Smooth muscle cell of the brain vasculature (primary cell): ENCODE data around the gene FOXO3.

Experiments
- DNase-seq: peaks from one replicate; pipeline ENCODE4 v3.0.0-alpha.2; 2012; ENCODE audit warnings: low read depth, low spot score

FOXO3 gene

GRCh38 chr6:108574457-108575141 lies 13.9 kb downstream of the FOXO3 start:
- no peak for DNase-seq

- DNase-seq: no peak
These were observed 15.3 kb downstream of the FOXO3 start for GRCh38 chr6:108575905-108576494.

DNA sequence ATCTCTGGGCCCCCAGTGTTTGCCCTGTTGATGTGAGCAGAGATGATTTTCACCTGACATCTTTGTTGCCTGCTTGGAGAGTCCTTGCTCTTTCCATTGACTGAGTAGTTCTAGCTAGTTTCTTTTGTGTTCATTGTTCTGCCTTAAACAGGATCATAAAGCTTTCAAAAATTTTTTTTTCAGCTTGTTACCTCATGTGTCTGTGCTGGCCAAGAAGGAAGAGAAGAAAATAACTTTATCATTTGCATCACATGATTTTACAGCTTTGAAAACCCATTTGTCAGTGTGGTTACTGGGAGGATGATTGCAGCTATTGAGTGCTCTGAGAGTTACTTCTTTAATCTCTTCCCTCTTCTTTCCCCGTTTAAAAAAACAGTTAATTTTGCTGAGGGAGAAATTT lies 16.0 kb downstream of the FOXO3 start:
- DNase-seq: no peak

- DNase-seq: no peak
These were observed 17.4 kb downstream of the FOXO3 start for GRCh38 chr6:108578166-108578565.

DNA sequence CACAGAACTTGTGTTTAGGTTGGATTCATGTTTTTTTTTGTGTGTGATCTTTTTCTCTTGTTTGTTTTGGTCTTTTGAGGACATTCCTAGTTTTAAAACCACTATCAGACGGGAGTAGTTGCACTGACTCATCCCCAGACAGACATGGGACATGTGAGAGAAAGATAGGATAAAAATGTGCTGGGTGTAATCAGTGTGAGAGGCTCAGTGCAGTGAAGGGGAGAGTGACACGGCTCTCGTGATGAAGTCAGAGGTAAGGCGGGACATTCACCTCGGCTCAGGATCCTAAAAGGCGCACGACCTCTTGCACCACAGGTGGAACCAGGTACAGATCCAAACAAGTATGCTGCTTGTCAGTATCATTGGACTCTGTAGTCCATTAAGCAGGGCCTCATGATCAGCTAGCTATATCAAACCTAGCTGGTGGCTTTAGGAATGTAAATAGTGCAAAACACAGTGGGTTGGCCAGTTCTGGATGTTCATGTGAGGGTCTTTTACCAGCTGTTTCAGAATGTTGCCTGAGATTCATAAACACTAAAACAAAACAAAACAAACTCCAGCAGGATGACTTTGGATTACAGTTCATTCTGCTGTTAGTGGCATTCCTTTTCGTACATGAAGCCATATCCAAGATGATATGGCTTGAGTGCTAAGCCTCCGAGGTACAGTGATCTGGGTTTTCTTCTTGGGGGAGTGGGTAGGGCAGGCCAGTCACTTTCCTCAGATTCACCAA lies 18.0 kb downstream of the FOXO3 start:
- DNase-seq: no peak

DNA sequence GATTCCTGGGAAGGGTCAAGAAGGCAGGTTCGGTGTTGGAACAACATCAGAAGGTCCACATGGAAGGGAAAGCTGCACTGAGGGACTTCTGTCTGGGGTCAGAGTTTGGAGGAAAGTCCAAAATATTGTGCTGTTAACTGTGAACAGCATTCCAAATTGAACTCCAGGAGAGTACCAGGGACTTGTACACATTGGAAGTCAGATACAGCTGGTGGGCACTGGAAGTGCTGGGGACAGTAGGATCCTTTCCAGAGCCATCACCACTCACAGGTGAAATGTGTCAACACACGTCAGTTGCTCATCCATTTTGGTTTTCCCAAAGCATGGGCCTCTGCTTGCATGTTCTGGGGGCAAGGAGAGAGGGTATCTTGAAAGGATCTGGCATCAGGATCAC lies 18.6 kb downstream of the FOXO3 start:
- no peak for DNase-seq

GRCh38 chr6:108580646-108581045 lies 19.9 kb downstream of the FOXO3 start:
- DNase-seq: no peak

- no peak for DNase-seq
These were observed 20.7 kb downstream of the FOXO3 start for GRCh38 chr6:108581237-108581931.

DNA sequence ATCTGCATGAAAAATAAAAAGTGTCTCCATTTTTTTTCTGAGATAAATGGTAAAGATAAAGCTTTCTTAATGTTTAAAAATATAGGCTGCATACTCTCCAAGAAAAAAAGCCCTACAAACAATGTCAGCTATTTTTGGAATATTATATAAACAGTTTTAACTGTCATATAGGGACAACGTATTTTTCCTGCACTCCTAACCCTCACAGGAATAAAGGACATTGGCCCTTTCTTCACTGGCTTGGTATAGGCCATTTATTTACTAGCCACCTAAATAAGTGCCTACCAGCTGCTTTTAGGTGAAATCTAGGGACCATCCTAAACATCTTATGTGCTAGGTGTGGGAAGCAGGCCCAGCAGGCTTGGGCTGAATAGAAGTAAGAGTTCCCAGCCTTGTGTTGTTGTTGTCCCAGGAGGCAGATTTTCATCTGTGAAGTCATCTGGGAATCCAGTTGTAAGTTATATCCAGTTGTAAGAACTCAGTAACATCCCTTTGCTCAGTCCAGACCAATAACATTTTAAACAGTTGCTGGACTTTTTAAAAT lies 21.3 kb downstream of the FOXO3 start:
- no peak for DNase-seq

DNA sequence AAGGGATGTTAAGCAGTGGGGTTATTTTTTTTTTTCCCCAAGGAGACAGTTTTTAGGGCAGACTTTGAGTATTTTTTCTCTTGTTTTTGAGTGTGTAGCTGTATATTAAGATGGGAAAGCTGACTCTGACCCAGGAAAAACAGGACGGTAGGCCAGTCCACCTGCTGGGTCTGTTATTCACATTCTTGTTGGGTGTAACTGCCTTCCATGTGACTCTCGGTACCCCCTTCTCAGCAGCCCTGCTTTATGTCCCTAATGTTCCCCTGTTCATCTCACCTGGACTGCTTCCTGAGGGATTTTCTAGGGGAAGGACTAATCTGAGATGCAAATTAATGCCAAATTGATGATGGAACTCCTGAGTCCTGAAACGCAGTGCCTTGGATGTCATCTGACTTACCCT lies 21.9 kb downstream of the FOXO3 start:
- no peak for DNase-seq

- DNase-seq: no peak
These were observed 23.6 kb downstream of the FOXO3 start for GRCh38 chr6:108584323-108584722.

GRCh38 chr6:108585359-108585758 lies 24.6 kb downstream of the FOXO3 start:
- no peak for DNase-seq

DNA sequence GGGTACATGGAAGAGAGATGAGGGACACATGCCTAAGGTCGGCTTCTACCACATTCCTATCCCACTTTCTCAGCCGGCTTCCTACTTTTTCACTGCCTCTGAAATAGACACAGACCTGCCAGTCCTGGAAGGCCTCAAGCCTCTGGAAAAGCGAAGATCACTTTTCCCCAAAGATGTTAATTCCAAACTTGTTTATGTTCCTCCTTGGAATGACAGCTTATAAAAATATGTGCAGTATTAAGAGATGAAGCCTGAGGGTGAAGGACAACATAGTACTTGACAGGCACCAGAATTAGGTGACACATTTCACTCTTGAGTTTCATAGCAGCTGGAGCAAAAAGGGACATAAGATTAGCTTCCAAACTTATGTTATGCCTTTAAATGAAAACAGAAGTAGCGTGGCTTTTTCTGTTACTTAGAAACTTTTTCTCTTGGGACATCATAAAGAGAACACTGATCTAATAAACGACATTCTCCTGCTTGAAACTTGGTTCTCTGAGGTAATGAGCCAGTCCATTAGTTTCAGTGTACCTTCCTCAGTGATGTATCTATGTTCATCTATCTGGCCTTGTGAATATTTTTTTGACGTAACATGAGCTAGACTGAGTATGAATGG lies 25.3 kb downstream of the FOXO3 start:
- no peak for DNase-seq

- no peak for DNase-seq
These were observed 26.7 kb downstream of the FOXO3 start for GRCh38 chr6:108587258-108588059.

DNA sequence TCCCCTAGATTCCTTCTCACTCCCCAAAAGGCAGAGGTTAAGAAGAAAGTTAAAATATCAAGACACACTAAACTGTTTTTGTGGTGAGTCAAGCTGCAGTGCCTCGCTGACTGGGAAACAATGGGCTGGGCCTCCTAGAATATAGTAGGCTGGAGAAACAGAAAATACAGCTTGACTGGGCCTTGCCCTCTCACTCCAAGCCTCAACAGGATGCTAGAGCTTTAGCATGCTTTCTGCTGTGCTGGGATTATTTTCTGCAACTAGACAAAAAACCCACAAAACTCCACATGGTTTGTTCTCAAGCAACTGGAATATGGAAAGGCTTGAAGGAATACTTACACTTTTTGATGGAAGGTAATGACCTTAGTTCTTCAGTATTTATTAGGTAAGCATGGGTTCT lies 27.9 kb downstream of the FOXO3 start:
- DNase-seq: no peak

- DNase-seq: no peak
These were observed 28.6 kb downstream of the FOXO3 start for GRCh38 chr6:108589244-108589791.

GRCh38 chr6:108591040-108591816 lies 30.5 kb downstream of the FOXO3 start:
- DNase-seq: no peak

DNA sequence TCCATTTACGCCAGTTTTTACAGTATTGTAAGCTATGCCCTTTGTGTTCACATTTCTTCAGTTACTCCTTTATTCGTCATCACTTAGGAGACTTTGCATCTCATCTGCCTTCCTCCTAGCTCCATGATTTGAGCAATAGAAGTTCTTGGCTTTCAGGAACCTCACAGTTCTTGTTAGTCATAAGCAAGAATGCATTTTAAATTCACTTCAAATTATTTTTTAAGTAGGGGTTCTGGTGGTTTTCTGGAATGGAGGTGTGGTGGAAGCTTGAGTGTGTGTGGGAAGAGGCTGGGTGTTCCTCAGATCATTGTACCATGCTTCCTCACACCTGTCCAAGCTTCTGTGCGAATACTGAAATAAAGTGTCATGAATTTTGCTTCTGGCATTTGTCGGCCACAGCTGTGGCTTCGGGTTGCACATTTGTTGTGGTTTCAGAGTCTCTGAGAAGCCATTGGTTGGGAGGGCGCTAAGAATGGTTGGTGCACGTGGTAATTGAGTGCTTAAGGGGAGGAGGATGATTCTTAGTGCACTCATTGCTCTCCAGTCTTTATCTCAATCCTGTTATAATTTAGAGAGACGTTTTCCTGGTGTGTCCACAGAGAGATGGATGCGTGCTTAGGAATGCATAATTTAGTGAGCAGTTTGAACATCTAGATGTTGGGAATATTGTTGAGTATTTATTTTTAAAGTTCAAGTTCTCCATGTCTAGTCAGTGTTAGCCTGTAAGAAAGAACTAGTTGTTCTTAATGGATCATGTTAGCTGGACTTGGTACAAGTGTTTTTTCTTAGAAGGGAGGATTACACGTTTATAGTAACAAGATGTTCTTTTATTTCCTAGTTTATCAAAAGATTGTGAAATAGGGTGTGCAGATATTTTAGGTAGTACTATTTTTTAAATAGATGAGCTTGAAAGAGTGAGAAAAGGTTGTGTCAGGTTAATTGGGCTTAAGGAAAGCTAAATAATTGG lies 31.9 kb downstream of the FOXO3 start:
- DNase-seq: no peak

DNA sequence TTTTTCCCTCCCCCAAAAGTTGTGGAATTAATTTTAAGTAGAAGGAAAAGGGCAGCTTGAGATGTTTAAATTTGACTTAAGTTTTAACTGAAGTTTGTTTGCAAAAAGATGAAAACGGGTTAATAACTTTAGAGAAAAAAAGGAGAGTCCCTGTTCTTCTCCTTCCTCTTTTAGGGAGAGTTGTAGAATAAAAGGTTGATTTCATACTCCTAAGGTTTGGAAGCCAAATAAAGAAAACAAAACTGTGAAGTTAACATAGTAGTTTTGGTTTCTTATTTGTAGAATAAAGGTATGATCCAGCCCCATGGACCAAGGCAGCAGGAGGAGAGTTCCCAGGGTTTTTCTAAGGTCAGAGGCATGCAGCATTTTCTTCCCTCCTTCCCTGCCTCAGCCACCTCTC lies 33.4 kb downstream of the FOXO3 start:
- DNase-seq: no peak
